ENCODE results near the gene FBP1. TPM values are rescaled to one million over a fixed set of nuclear protein-coding genes. Genes with fewer than 3 reads are reported as not detected.

The FBP1 gene
- total RNA-seq, 1 donor from 2014 or later, result not detected

GRCh38 chr9:94581728-94582127 lies 57.6 kb downstream of the FBP1 start:
- no peak for TF ChIP-seq CTCF (IDR thresholded peaks at IDR 0.05)
- DNase-seq (ENCODE audit: extremely low spot score, unreplicated experiment), result no peak
- Mint-ChIP-seq H3K27ac (ENCODE audit: unreplicated experiment) (no peak overlapping the region), H3K36me3 (ENCODE audit: unreplicated experiment) (no peaks in the 10 kb centered on the region), H3K4me1 (ENCODE audit: unreplicated experiment) (no peaks in the 10 kb centered on the region), H3K4me3 (ENCODE audit: unreplicated experiment) (no peak overlapping the region), H3K9me3 (ENCODE audit: unreplicated experiment) (no peaks in the 10 kb centered on the region), H3K27me3 (ENCODE audit: unreplicated experiment) (peaks cover 8% of the 10 kb centered on the region)

DNA sequence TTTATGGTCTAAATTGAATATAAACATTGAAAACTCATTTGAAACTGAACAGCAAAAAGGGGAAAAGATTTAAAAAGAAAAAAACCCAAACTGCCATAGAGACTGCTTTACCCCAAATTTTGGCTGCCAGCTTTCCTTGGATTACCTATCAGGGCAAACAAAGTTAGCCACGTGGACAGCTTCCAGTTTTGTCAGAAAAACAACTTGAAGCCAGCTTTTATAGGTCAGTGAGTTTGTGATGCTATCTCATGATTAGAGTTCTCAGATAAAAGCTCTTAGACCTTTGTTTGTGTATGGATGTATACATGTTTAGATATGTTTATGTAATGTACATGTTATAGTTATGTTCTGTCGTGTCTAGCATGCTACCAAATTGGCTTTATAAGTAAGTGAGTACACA lies 61.7 kb downstream of the FBP1 start:
- H3K27ac Mint-ChIP-seq (ENCODE audit: unreplicated experiment), result no peak overlapping the region
- peaks cover 36% of the 10 kb centered on the region for H3K27me3 Mint-ChIP-seq (ENCODE audit: unreplicated experiment)
- no peak for DNase-seq (ENCODE audit: extremely low spot score, unreplicated experiment)
- no peaks in the 10 kb centered on the region for H3K9me3 Mint-ChIP-seq (ENCODE audit: unreplicated experiment)
- H3K4me3 Mint-ChIP-seq (ENCODE audit: unreplicated experiment), result no peak overlapping the region
- H3K4me1 Mint-ChIP-seq (ENCODE audit: unreplicated experiment), result no peaks in the 10 kb centered on the region
- H3K36me3 Mint-ChIP-seq (ENCODE audit: unreplicated experiment), result no peaks in the 10 kb centered on the region
- no peak for TF ChIP-seq CTCF (IDR thresholded peaks at IDR 0.05)

GRCh38 chr9:94577036-94577435 lies 62.3 kb downstream of the FBP1 start:
- Mint-ChIP-seq H3K27ac (ENCODE audit: unreplicated experiment) (no peak overlapping the region), H3K27me3 (ENCODE audit: unreplicated experiment) (peaks cover 41% of the 10 kb centered on the region), H3K36me3 (ENCODE audit: unreplicated experiment) (no peaks in the 10 kb centered on the region), H3K4me1 (ENCODE audit: unreplicated experiment) (no peaks in the 10 kb centered on the region), H3K4me3 (ENCODE audit: unreplicated experiment) (no peak overlapping the region), H3K9me3 (ENCODE audit: unreplicated experiment) (no peaks in the 10 kb centered on the region)
- no peak for TF ChIP-seq CTCF (IDR thresholded peaks at IDR 0.05)
- peak; percentile 38 for DNase-seq (ENCODE audit: extremely low spot score, unreplicated experiment)

- peaks cover 46% of the 10 kb centered on the region for H3K27me3 Mint-ChIP-seq (ENCODE audit: unreplicated experiment)
- no peak overlapping the region for H3K27ac Mint-ChIP-seq (ENCODE audit: unreplicated experiment)
- no peaks in the 10 kb centered on the region for H3K4me1 Mint-ChIP-seq (ENCODE audit: unreplicated experiment)
- H3K9me3 Mint-ChIP-seq (ENCODE audit: unreplicated experiment), result no peaks in the 10 kb centered on the region
- no peak for DNase-seq (ENCODE audit: extremely low spot score, unreplicated experiment)
- H3K4me3 Mint-ChIP-seq (ENCODE audit: unreplicated experiment), result no peak overlapping the region
- no peaks in the 10 kb centered on the region for H3K36me3 Mint-ChIP-seq (ENCODE audit: unreplicated experiment)
- TF ChIP-seq CTCF (IDR thresholded peaks at IDR 0.05), result no peak
These were observed 63.2 kb downstream of the FBP1 start for GRCh38 chr9:94576131-94576530.

DNA sequence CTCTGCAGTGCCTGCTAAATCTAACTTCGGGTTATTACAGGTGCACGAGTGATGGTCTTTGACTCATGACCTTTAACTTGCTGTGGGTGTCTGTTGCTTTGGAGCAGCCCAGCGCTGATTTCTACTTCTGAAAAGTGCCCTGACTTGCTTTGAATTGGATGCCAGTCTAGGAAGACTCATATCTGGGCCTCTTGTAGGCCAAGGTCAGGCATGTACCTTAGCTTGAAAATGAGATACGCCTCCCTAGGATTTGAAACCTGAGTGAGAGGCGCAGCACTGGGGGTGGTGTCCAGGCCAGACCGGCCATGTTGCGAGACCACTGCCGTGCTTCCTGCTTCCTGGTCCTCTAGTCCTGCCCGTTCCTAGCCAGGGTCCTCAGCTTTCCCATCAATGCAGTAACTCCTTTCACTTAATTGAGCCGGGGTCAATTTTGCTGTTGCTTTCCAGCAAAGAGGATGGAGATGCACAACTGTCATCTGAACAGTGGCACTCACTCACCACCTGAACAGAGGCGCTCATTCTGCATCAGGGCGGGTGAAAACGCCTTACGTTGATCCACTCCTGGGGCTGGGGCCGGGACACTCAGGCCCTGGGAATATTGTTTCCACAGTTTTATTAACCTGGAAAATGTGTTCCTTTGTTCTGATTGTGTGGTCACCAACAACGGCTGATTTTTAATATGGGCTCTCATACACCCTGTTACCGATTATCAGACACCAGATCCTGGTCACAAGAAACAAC lies 70.2 kb downstream of the FBP1 start:
- Mint-ChIP-seq H3K36me3 (ENCODE audit: unreplicated experiment) (peaks cover 12% of the 10 kb centered on the region), H3K4me1 (ENCODE audit: unreplicated experiment) (no peaks in the 10 kb centered on the region), H3K27ac (ENCODE audit: unreplicated experiment) (no peak overlapping the region), H3K27me3 (ENCODE audit: unreplicated experiment) (peaks cover 24% of the 10 kb centered on the region), H3K4me3 (ENCODE audit: unreplicated experiment) (no peak overlapping the region), H3K9me3 (ENCODE audit: unreplicated experiment) (no peaks in the 10 kb centered on the region)
- no peak for TF ChIP-seq CTCF (IDR thresholded peaks at IDR 0.05)
- DNase-seq (ENCODE audit: extremely low spot score, unreplicated experiment), result no peak
